WTC11 (cell line): Measurements from ENCODE around the gene TRIB2. TPM values are rescaled to one million over a fixed set of nuclear protein-coding genes. Genes with fewer than 3 reads are reported as not detected.

Experiments
- ATAC-seq: fragments of 200-7000 bp; cut with Tn5 transposase; 2 replicates; pipeline ENCODE4 v1.10.0; 2021; ENCODE audit warnings: mild to moderate bottlenecking, moderate library complexity
- CTCF ChIA-PET: fragments of 300-600 bp; sonication (Branson Sonifier 250); formaldehyde crosslinking; loops from one replicate; lab custom pipeline; 2021; ENCODE audit warnings: antibody characterized with exemption; lab: Charles Lee
- POLR2A ChIA-PET: fragments of 350-600 bp; sonication (Branson Sonifier 250); formaldehyde crosslinking; loops from one replicate; lab custom pipeline; 2021; ENCODE audit warnings: antibody characterized with exemption; lab: Charles Lee
- DNase-seq: peaks from one replicate; pipeline ENCODE4 v3.0.0; 2021; ENCODE audit warnings: low spot score
- H3K27ac Mint-ChIP-seq: 2 replicates; pipeline ENCODE4 v1.8.0; 2021; ENCODE audit warnings: mixed read lengths
- H3K27me3 Mint-ChIP-seq: 2 replicates; pipeline ENCODE4 v1.8.0; 2021; ENCODE audit warnings: low read depth, mild to moderate bottlenecking, moderate library complexity, mixed read lengths
- H3K36me3 Mint-ChIP-seq: 2 replicates; pipeline ENCODE4 v1.8.0; 2021; ENCODE audit warnings: mixed read lengths
- H3K4me1 Mint-ChIP-seq: 2 replicates; pipeline ENCODE4 v1.8.0; 2022; ENCODE audit warnings: mixed read lengths
- H3K4me3 Mint-ChIP-seq: 2 replicates; pipeline ENCODE4 v1.8.0; 2021; ENCODE audit warnings: mild to moderate bottlenecking, moderate library complexity, mixed read lengths
- H3K9me3 Mint-ChIP-seq: 2 replicates; pipeline ENCODE4 v1.8.0; 2021; ENCODE audit warnings: mixed read lengths
- ATF2 ChIP-seq: sonication (generic); formaldehyde crosslinking; IDR thresholded peaks from 2 replicates; pipeline ENCODE4 v1.8.1; 2022; ENCODE audit warnings: low read depth, missing genetic modification reagents, borderline replicate concordance
- CREB1 ChIP-seq: sonication (generic); formaldehyde crosslinking; IDR thresholded peaks from 2 replicates; pipeline ENCODE4 v1.8.0; 2023; ENCODE audit warnings: mild to moderate bottlenecking, missing genetic modification reagents
- E2F5 ChIP-seq: sonication (generic); formaldehyde crosslinking; IDR thresholded peaks from 2 replicates; pipeline ENCODE4 v1.8.1; 2022; ENCODE audit warnings: mild to moderate bottlenecking, moderate library complexity, missing genetic modification reagents
- EMX1 ChIP-seq: fragments of 250-450 bp; sonication (Bioruptor Pico); IDR thresholded peaks from 2 replicates; pipeline ENCODE4 v1.8.0; 2021; ENCODE audit warnings: mild to moderate bottlenecking
- ESRRA ChIP-seq: sonication (generic); formaldehyde crosslinking; IDR thresholded peaks from 2 replicates; pipeline ENCODE4 v1.8.1; 2022; ENCODE audit warnings: mild to moderate bottlenecking, missing genetic modification reagents, borderline replicate concordance
- FOXJ3 ChIP-seq: sonication (generic); formaldehyde crosslinking; IDR thresholded peaks from 2 replicates; pipeline ENCODE4 v1.9.0; 2021; ENCODE audit warnings: missing genetic modification reagents, mild to moderate bottlenecking, borderline replicate concordance
- FOXK1 ChIP-seq: sonication (generic); formaldehyde crosslinking; IDR thresholded peaks from 2 replicates; pipeline ENCODE4 v1.8.0; 2022; ENCODE audit warnings: mild to moderate bottlenecking, moderate library complexity, missing genetic modification reagents
- IRF1 ChIP-seq: sonication (generic); formaldehyde crosslinking; IDR thresholded peaks from 2 replicates; pipeline ENCODE4 v1.8.0; 2023; ENCODE audit warnings: missing genetic modification reagents
- MLX ChIP-seq: sonication (generic); formaldehyde crosslinking; IDR thresholded peaks from 2 replicates; pipeline ENCODE4 v1.8.1; 2023; ENCODE audit warnings: mild to moderate bottlenecking, missing genetic modification reagents, moderate library complexity
- NFATC4 ChIP-seq: fragments of 250-450 bp; sonication (Bioruptor Pico); IDR thresholded peaks from 2 replicates; pipeline ENCODE4 v1.9.0; 2021; ENCODE audit warnings: mild to moderate bottlenecking
- NFE2L1 ChIP-seq: sonication (generic); formaldehyde crosslinking; IDR thresholded peaks from 2 replicates; pipeline ENCODE4 v1.8.1; 2023; ENCODE audit warnings: missing genetic modification reagents
- PRRX2 ChIP-seq: fragments of 250-450 bp; sonication (Bioruptor Pico); IDR thresholded peaks from 2 replicates; pipeline ENCODE4 v1.8.0; 2021; ENCODE audit warnings: mild to moderate bottlenecking
- TCF7 ChIP-seq: sonication (generic); formaldehyde crosslinking; IDR thresholded peaks from 2 replicates; pipeline ENCODE4 v1.8.0; 2022; ENCODE audit warnings: mild to moderate bottlenecking, low read depth, missing genetic modification reagents, moderate library complexity
- USF1 ChIP-seq: sonication (generic); formaldehyde crosslinking; IDR thresholded peaks from 2 replicates; pipeline ENCODE4 v1.8.0; 2022; ENCODE audit warnings: mild to moderate bottlenecking, missing genetic modification reagents
- ZNF121 ChIP-seq: sonication (generic); formaldehyde crosslinking; IDR thresholded peaks from 2 replicates; pipeline ENCODE4 v1.8.0; 2023; ENCODE audit warnings: missing genetic modification reagents
- ZNF281 ChIP-seq: sonication (generic); formaldehyde crosslinking; IDR thresholded peaks from 2 replicates; pipeline ENCODE4 v1.8.0; 2023; ENCODE audit warnings: mild to moderate bottlenecking, missing genetic modification reagents
- total RNA-seq: library from RNA; stranded (reverse); gene quantifications from 3 replicates; pipeline ENCODE4 v1.2.3, GENCODE V29; 2021
- TF ChIP-seq, protein P1 (sequence below): sonication (generic); formaldehyde crosslinking; IDR thresholded peaks from 2 replicates; pipeline ENCODE4 v1.8.0; 2023; ENCODE audit warnings: missing genetic modification reagents, mild to moderate bottlenecking, borderline replicate concordance
- TF ChIP-seq, protein P2 (sequence below): sonication (generic); formaldehyde crosslinking; IDR thresholded peaks from 2 replicates; pipeline ENCODE4 v1.8.1; 2023; ENCODE audit warnings: mild to moderate bottlenecking, missing genetic modification reagents, borderline replicate concordance

Gene TRIB2
- total RNA-seq, 1 experiment from 2014 or later = 89.3 TPM

GRCh38 chr2:12755384-12755783 is 38.6 kb downstream of the TRIB2 start (continued):
- TF ChIP-seq, protein P1, sequence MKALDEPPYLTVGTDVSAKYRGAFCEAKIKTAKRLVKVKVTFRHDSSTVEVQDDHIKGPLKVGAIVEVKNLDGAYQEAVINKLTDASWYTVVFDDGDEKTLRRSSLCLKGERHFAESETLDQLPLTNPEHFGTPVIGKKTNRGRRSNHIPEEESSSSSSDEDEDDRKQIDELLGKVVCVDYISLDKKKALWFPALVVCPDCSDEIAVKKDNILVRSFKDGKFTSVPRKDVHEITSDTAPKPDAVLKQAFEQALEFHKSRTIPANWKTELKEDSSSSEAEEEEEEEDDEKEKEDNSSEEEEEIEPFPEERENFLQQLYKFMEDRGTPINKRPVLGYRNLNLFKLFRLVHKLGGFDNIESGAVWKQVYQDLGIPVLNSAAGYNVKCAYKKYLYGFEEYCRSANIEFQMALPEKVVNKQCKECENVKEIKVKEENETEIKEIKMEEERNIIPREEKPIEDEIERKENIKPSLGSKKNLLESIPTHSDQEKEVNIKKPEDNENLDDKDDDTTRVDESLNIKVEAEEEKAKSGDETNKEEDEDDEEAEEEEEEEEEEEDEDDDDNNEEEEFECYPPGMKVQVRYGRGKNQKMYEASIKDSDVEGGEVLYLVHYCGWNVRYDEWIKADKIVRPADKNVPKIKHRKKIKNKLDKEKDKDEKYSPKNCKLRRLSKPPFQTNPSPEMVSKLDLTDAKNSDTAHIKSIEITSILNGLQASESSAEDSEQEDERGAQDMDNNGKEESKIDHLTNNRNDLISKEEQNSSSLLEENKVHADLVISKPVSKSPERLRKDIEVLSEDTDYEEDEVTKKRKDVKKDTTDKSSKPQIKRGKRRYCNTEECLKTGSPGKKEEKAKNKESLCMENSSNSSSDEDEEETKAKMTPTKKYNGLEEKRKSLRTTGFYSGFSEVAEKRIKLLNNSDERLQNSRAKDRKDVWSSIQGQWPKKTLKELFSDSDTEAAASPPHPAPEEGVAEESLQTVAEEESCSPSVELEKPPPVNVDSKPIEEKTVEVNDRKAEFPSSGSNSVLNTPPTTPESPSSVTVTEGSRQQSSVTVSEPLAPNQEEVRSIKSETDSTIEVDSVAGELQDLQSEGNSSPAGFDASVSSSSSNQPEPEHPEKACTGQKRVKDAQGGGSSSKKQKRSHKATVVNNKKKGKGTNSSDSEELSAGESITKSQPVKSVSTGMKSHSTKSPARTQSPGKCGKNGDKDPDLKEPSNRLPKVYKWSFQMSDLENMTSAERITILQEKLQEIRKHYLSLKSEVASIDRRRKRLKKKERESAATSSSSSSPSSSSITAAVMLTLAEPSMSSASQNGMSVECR (CRISPR knock-in tag) = no peak
- TF ChIP-seq PRRX2 (CRISPR knock-in tag) (no peak), MLX (no peak), ATF2 (CRISPR knock-in tag) (no peak), ESRRA (CRISPR knock-in tag) (no peak), TCF7 (CRISPR knock-in tag) (no peak), USF1 (CRISPR knock-in tag) (no peak)

- peaks cover 39% of the 10 kb centered on the region for H3K4me1 Mint-ChIP-seq
- CTCF ChIA-PET = no interaction called here
- H3K36me3 Mint-ChIP-seq = peaks cover under 1% of the 10 kb centered on the region; the same call in 1 of the 2 replicates
- H3K4me3 Mint-ChIP-seq = no peak overlapping the region
- peaks cover 4% of the 10 kb centered on the region; the same call in 1 of the 2 replicates for H3K9me3 Mint-ChIP-seq
- TF ChIP-seq E2F5 (no peak), ZNF121 (CRISPR knock-in tag) (no peak), FOXJ3 (CRISPR knock-in tag) (no peak), EMX1 (CRISPR knock-in tag) (no peak), NFE2L1 (CRISPR knock-in tag) (no peak), FOXK1 (CRISPR knock-in tag) (no peak), CREB1 (CRISPR knock-in tag) (no peak), IRF1 (CRISPR knock-in tag) (no peak)
- POLR2A ChIA-PET = no interaction called here
- peaks cover under 1% of the 10 kb centered on the region; the same call in 1 of the 2 replicates for H3K27me3 Mint-ChIP-seq
- peak; percentile 10; the same call in 1 of the 2 replicates for ATAC-seq
- no peak overlapping the region; the same call in 1 of the 2 replicates for H3K27ac Mint-ChIP-seq
- DNase-seq = no peak
Observed at GRCh38 chr2:12759248-12759647, 42.5 kb downstream of the TRIB2 start.

- no peak for ATAC-seq
- TF ChIP-seq, protein P2, sequence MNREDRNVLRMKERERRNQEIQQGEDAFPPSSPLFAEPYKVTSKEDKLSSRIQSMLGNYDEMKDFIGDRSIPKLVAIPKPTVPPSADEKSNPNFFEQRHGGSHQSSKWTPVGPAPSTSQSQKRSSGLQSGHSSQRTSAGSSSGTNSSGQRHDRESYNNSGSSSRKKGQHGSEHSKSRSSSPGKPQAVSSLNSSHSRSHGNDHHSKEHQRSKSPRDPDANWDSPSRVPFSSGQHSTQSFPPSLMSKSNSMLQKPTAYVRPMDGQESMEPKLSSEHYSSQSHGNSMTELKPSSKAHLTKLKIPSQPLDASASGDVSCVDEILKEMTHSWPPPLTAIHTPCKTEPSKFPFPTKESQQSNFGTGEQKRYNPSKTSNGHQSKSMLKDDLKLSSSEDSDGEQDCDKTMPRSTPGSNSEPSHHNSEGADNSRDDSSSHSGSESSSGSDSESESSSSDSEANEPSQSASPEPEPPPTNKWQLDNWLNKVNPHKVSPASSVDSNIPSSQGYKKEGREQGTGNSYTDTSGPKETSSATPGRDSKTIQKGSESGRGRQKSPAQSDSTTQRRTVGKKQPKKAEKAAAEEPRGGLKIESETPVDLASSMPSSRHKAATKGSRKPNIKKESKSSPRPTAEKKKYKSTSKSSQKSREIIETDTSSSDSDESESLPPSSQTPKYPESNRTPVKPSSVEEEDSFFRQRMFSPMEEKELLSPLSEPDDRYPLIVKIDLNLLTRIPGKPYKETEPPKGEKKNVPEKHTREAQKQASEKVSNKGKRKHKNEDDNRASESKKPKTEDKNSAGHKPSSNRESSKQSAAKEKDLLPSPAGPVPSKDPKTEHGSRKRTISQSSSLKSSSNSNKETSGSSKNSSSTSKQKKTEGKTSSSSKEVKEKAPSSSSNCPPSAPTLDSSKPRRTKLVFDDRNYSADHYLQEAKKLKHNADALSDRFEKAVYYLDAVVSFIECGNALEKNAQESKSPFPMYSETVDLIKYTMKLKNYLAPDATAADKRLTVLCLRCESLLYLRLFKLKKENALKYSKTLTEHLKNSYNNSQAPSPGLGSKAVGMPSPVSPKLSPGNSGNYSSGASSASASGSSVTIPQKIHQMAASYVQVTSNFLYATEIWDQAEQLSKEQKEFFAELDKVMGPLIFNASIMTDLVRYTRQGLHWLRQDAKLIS (CRISPR knock-in tag) = no peak
- no peak for TF ChIP-seq NFATC4 (CRISPR knock-in tag)
- TF ChIP-seq ZNF281 (CRISPR knock-in tag) = no peak
Observed at GRCh38 chr2:12761104-12761503, 44.4 kb downstream of the TRIB2 start.

More at GRCh38 chr2:12761104-12761503, 44.4 kb downstream of the TRIB2 start:
- H3K4me1 Mint-ChIP-seq = peaks cover 22% of the 10 kb centered on the region
- peaks cover 3% of the 10 kb centered on the region; the same call in 1 of the 2 replicates for H3K36me3 Mint-ChIP-seq
- H3K27ac Mint-ChIP-seq = no peak overlapping the region
- DNase-seq = no peak
- no peak overlapping the region for H3K4me3 Mint-ChIP-seq
- ChIA-PET POLR2A (interaction anchor here (0.7 kb wide), 1 partner anchor 175 kb away, joined by 3 read pairs; no protein-coding TSS in a partner anchor), CTCF (no interaction called here)
- peaks cover 13% of the 10 kb centered on the region for H3K9me3 Mint-ChIP-seq
- H3K27me3 Mint-ChIP-seq = peaks cover 8% of the 10 kb centered on the region; the same call in 1 of the 2 replicates
